GM23248 (cell line): Measurements from ENCODE around the gene CCDC183.

Experiments
- EZH2 ChIP-seq: fragments of 200-600 bp; sonication (generic); IDR thresholded peaks from 2 replicates; pipeline ENCODE4 v1.6.1; 2018; ENCODE audit warnings: antibody characterized with exemption, mild to moderate bottlenecking; ENCODE audit not compliant: insufficient read depth, poor library complexity, severe bottlenecking
- EZH2phosphoT487 ChIP-seq: fragments of 200-600 bp; sonication (generic); IDR thresholded peaks from 2 replicates; pipeline ENCODE4 v1.6.1; 2018; ENCODE audit warnings: antibody characterized with exemption, moderate library complexity, mild to moderate bottlenecking, low read depth; ENCODE audit not compliant: insufficient read depth

DNA sequence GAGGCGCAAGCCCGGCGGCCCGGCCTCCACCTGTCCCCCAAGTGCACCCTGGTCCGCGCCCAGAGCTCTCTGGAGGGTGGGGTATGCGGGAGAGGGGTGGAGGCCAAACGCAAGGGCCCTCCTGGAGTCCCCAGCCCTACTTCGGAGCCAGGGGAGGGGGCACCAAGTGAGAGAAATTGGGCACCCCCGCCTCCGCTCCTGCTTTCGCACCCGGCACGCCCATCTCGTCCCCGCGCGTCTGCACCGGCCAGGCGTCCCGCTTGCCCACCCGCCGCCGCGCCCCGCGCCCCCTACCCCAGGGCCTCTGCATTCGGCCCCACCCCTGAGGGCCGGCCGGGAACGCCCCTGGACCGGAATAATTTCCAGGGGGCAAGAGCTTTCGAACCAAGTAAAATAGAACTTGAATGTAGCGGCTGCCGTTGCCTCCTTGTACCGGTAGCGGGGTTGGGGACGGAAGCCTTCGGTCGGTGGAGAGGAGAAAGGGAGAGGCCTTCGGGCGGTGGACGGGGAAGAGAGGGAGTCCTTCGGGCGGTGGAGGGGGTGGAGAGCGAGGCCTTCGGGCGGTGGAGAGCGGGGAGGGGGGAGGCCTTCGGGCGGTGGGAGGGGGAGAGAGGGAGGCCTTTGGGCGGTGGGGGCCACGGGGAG is 52.4 kb downstream of the CCDC183 start:
- TF ChIP-seq EZH2phosphoT487 (no peak), EZH2 (no peak)
